ENCODE data around the gene MSX2. TPM values are rescaled to one million over a fixed set of nuclear protein-coding genes. Genes with fewer than 3 reads are reported as not detected.

Gene MSX2
- total RNA-seq, 1 donor from 2014 or later: not detected

DNA sequence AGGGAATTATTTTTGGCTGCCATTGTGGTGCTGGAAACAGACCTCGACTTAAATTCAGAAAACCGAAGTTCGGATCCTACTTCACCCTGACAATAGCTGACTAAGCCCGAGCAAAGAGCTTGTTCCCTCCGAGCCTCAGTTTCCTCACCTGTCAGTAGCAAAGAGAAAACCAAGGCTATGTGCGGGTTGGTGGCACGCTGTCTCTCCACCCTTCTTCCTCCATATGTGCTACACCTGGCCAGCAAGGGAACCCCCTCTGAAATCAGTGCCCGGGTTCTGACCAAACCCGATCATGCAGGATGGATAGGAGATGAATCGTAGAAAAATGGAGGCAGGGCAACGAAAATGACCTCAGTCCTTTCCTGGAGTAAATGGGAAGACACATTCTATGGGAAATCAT lies 16.7 kb upstream of the MSX2 start:
- Histone ChIP-seq H3K27me3 (ENCODE audit: control insufficient read depth, insufficient read depth, low read length) (no peaks in the 10 kb centered on the region), H3K4me3 (ENCODE audit: low read depth, low read length) (no peak overlapping the region), H3K36me3 (ENCODE audit: control insufficient read depth, insufficient read depth, low read length) (no peaks in the 10 kb centered on the region)
- TF ChIP-seq, protein P1, sequence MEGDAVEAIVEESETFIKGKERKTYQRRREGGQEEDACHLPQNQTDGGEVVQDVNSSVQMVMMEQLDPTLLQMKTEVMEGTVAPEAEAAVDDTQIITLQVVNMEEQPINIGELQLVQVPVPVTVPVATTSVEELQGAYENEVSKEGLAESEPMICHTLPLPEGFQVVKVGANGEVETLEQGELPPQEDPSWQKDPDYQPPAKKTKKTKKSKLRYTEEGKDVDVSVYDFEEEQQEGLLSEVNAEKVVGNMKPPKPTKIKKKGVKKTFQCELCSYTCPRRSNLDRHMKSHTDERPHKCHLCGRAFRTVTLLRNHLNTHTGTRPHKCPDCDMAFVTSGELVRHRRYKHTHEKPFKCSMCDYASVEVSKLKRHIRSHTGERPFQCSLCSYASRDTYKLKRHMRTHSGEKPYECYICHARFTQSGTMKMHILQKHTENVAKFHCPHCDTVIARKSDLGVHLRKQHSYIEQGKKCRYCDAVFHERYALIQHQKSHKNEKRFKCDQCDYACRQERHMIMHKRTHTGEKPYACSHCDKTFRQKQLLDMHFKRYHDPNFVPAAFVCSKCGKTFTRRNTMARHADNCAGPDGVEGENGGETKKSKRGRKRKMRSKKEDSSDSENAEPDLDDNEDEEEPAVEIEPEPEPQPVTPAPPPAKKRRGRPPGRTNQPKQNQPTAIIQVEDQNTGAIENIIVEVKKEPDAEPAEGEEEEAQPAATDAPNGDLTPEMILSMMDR (IDR thresholded peaks at IDR 0.05; ENCODE audit: insufficient read depth, low read length, severe bottlenecking): no peak
- DNase-seq (ENCODE audit: low read depth) (no peak), FAIRE-seq (no peak)

DNA sequence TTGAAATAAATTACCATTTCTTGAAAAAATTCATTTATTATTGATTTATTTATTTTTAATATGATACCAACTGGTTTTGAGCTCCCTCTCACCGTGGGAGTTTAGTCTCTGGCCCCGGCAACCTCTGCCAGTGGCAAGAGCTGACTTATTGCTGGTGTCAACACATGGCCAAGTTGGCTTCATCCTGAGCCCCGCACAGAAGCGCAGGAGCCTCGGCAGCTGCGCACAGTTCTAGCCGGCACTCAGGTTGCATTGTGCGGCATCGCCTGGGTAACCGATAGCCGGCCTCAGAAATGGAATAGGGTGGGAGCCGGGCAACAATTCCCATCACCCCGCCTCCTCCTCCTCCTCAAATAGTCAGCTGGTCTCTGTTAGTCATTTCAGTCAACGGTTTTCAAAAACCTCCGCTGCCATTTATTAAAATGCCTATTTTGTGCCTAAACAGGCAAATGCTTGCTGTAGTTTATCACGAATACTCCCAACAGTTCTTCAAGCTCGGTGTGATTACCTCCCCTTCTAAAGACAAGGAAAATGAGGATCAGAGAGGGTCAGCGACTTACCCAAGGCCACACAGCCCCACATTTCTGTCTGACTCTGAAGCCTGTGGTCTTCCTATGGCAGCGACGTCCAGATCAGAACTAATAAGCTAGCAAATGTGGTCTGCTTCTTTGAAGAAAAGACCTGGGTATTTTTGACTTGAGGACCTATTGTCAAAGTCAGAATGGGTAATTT lies 15.7 kb upstream of the MSX2 start:
- FAIRE-seq (no peak), DNase-seq (ENCODE audit: low read depth) (no peak)
- Histone ChIP-seq H3K4me3 (ENCODE audit: low read depth, low read length) (no peak overlapping the region), H3K27me3 (ENCODE audit: control insufficient read depth, insufficient read depth, low read length) (no peaks in the 10 kb centered on the region), H3K36me3 (ENCODE audit: control insufficient read depth, insufficient read depth, low read length) (no peaks in the 10 kb centered on the region)
- TF ChIP-seq, protein P1 (IDR thresholded peaks at IDR 0.05; ENCODE audit: insufficient read depth, low read length, severe bottlenecking): no peak

DNA sequence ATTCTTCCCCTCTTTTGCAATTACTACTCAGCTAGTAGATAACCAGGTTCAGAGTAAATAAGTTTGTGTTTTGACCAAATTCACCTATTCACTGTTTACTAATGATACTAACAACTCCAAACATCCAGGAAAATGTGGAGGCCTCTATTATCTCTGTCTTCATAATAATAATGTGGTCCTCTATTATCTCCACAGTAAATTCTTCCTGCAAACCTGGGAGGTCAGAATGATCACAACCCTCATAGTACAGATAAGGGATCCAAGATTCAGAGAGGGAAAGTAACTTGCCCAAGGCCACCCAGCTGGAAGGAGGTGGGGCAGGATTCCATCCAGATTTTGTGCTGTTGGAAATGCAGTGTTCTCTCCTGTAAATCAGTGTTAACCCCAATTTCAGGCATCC lies 9.6 kb upstream of the MSX2 start:
- Histone ChIP-seq H3K27me3 (ENCODE audit: control insufficient read depth, insufficient read depth, low read length) (peaks cover 5% of the 10 kb centered on the region), H3K36me3 (ENCODE audit: control insufficient read depth, insufficient read depth, low read length) (no peaks in the 10 kb centered on the region), H3K4me3 (ENCODE audit: low read depth, low read length) (no peak overlapping the region)
- TF ChIP-seq, protein P1 (IDR thresholded peaks at IDR 0.05; ENCODE audit: insufficient read depth, low read length, severe bottlenecking): no peak
- DNase-seq (ENCODE audit: low read depth) (no peak), FAIRE-seq (no peak)

DNA sequence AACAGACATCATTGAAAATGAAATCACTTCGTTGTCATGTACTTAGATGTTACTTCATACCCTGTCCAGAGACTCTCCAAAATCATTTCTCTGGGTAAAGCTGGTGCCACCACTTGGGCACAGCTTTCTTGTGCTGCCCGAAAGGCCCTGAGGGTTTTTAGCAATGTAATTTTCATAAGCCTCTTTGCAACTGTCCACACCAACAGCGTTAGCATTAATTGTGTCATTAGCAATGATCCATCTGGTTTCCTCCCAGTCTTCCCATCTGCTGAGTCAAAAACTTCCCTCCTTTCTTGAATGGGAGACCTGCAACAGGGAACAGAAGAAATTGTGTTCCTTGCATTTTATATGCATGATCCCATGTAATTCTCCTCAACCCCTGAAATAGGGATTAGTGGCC lies 8.6 kb upstream of the MSX2 start:
- TF ChIP-seq, protein P1 (IDR thresholded peaks at IDR 0.05; ENCODE audit: insufficient read depth, low read length, severe bottlenecking): no peak
- Histone ChIP-seq H3K4me3 (ENCODE audit: low read depth, low read length) (no peak overlapping the region), H3K27me3 (ENCODE audit: control insufficient read depth, insufficient read depth, low read length) (peaks cover 15% of the 10 kb centered on the region), H3K36me3 (ENCODE audit: control insufficient read depth, insufficient read depth, low read length) (no peaks in the 10 kb centered on the region)
- no peak for FAIRE-seq
- DNase-seq (ENCODE audit: low read depth): no peak

DNA sequence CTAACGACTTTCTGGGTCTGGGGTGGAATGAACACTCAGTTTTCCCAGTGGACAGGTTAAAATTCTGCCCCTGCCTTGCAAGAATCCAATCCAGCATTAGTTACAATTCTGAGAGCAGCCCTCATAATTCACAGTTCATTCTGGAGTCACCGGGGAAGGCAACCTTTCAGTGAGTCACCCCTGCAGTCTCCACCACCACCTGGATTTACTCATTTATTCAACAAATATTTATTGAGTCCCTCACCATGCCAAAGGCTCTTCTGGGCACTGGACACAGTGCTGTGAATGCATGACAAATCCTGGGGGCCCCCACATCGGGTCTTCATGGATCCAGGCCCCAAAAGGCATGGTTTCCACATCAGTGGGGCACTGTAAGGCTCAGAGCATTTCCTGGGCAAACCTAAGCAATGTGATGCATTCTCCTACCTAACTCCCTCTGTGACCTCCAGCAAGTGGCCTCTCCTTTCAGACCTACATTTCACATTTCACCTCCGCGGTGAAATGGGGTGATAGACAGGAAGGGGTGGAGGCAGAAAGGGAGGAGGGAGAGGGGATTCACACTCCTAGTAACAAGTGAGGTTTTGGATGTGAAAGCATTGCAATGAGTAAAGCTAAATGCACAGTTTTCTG lies 6.4 kb upstream of the MSX2 start:
- FAIRE-seq (no peak), DNase-seq (ENCODE audit: low read depth) (peak; percentile 3)
- peaks cover 30% of the 10 kb centered on the region for H3K27me3 ChIP-seq (ENCODE audit: control insufficient read depth, insufficient read depth, low read length)
- H3K36me3 ChIP-seq (ENCODE audit: control insufficient read depth, insufficient read depth, low read length): no peaks in the 10 kb centered on the region
- no peak overlapping the region for H3K4me3 ChIP-seq (ENCODE audit: low read depth, low read length)
- TF ChIP-seq, protein P1 (IDR thresholded peaks at IDR 0.05; ENCODE audit: insufficient read depth, low read length, severe bottlenecking): no peak
